ENCODE data around the gene SPAG5.

Gene SPAG5

DNA sequence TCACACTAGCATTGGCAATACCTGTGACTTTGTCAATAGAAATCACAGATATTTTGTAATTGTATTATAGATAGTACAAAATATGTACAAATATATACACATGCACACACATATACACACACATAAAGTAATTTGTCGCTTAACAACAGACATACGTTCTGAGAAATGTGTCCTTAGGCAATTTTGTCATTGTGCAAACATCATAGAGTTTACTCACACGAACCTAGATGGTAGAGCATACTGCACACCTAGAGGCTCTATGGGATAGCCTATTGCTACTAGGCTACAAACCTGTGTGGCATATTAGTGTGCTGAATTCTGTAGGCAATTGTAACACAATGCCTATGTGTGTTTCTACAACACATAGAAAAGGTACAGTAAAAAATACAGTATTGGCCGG is 57.4 kb downstream of the SPAG5 start:
- DNase-seq (ENCODE audit: low spot score): no peak

DNA sequence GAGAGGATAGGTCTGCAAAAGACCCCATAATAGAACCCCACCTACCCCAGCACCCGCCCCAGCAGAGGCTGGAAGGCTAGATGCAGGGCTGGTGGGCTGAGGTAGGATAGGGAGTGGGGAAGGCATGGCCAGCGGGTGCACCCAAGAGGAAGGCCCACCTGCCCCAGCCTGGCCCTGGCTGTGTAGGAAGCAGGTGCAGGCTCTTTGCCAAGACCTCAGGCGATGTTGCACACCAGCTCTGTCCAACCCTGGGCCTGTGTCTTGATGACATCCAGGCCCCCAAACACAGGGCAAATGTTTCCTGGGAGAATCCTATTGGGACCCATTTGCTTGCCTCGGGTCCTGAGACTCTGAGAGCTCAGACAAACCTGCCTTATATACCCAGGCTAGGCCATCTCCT is 58.6 kb downstream of the SPAG5 start:
- no peak for DNase-seq (ENCODE audit: low spot score)

GRCh38 chr17:28538296-28538895 is 60.4 kb downstream of the SPAG5 start:
- no peak for DNase-seq (ENCODE audit: low spot score)

DNA sequence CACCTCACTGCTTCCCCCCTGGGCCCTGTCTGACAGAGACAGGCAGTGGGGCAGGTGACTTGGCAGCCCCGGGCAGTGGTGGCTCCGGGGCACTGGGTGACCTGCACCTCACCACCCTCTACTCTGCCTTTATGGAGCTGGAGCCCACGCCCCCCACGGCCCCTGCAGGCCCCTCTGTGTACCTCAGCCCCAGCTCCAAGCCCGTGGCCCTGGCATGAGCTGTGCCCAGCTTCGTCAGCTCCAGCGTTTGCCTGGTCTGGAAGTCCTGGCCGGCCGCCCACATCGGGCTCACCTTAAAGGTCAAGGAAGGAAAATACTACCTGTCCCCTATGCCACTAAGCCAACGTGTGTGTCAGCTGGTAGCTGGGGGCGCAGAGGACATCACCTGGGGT is 61.6 kb downstream of the SPAG5 start:
- no peak for DNase-seq (ENCODE audit: low spot score)

DNA sequence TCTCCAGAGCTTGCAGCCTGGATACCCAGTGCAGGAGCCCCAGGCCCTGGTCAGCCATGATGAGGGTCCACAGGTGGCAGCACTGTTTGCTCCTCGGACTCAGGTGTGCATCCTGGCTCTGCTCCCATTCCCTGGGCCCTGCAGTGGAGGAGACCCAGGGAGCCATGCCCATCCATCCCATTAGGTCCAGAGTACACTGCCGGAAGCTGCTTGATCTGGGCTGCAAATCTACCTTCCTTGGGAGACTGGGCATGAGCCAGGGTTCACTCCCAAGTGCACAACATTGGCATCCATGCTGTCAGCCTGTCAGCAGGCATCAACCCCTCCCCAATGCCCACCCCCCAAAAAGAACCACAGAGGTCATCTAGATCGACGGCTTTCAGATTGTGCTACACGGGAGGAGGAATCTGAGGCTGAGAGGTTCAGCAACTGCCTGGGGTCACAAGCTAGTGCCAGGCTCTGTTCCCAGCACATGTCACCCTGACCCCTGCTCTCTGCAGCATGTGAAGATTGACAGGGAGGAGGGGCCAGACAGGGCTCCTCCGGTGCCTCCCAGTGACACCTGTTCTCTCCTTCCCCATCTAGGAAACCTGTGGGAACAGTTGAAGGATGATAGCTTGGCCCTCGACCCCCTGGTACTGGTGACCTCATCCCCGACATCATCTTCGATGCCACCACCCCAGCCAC is 62.1 kb downstream of the SPAG5 start:
- no peak for DNase-seq (ENCODE audit: low spot score)

- DNase-seq (ENCODE audit: low spot score): no peak
Observed at GRCh38 chr17:28534740-28535375, 64.0 kb downstream of the SPAG5 start.

GRCh38 chr17:28533091-28533807 is 65.6 kb downstream of the SPAG5 start:
- DNase-seq (ENCODE audit: low spot score): no peak

DNA sequence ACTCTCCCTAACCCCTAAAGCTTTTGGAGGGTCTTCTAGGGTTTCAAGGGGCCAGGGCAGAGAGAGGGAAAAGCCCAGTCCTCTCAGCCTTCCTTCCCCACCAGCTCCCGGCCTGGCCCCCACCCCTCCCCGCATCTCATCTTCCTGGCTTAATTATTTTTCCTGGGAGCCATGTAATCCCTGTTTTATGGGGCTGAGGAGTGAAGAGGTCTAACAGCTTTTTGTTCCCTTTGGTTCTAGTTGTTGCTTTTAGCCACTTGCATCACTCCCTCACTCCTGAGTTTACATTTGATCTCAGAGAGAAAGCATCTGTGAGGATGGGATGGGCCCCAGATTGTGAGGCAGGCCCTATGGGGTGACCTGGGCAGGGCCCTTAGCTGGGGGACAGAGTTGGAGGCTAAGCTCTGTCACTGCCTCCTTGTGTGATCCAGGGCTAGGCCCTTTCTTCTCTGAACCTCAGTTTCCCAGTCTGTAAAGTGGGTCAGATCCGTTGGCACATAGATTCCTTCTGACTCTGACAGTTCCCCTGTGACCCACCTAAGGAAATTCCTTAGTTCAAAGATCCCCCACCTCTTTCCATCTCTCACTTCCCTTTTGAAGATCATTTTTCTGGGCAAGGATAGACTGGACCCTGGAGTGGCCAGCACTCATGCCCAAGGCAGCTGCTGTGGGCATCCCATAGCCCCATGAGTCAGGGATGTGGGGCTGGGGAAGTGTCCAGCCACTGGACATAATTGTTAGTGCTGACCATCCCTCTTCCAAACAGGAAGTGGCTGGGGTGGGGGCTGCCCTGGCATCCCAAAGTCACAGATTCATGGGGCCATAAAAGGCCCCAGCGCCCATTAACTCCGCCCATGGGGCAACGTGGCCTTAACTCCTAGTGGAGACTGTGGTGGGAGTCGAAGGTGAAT is 66.5 kb downstream of the SPAG5 start:
- no peak for DNase-seq (ENCODE audit: low spot score)

DNA sequence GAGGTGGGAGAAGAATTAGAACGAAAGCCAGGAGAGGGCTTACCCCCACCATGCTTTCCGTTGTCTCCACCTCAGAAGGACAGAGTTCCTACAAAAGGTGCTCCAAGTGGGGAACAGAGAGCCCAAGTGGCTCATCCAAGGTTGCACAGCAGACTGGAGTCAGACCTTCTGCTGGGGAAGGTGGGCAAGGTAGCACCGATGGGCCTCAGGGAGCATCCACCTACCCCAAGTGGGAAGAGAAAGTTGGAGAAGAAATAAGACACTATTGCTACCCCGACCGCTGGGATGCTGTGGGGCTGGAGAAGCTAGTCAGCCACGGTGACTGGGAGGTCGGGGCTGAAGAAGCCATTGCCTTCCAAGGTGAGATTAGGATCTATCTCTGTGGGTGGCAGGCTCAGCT is 67.9 kb downstream of the SPAG5 start:
- no peak for DNase-seq (ENCODE audit: low spot score)

- DNase-seq (ENCODE audit: low spot score): no peak
Observed at GRCh38 chr17:28530250-28530649, 68.6 kb downstream of the SPAG5 start.

DNA sequence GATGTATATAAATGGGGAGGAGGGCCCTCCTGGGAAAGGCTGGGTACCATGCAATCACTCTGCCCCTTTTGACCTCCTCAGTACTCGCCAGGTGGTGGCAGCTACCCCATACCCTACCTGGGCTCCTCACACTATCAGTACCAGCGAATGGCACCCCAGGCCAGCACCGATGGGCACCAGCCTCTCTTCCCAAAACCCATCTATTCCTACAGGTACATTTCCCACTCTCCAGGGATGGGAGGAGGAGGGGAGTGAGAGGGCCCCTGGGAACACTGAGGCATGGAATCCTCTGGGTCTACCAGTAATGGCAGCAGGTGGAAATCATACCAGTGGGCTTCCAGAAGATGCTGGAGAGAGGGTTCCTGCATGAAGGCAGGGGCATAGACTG is 69.8 kb downstream of the SPAG5 start:
- no peak for DNase-seq (ENCODE audit: low spot score)

- DNase-seq (ENCODE audit: low spot score): no peak
Observed at GRCh38 chr17:28528327-28529012, 70.4 kb downstream of the SPAG5 start.

DNA sequence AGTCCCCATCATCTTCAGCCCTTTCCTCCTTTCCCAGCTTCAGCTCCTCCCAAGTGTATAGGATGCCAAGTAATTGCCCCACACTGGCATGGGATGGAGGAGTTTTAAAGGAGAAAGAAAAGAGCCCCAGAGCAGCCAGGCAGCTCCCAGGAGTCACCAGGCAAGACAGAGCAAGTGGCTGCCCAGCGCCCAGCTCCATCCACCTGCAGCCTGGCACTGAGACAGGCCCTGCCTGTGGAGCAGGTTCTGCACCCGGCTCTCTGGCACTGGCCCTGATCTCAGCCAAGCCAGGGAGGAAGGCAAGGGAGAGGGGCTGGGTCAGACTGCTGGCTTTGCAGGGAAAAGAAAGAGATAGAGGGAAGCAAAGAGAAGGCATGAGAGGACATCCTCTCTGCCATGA is 71.0 kb downstream of the SPAG5 start:
- DNase-seq (ENCODE audit: low spot score): no peak
